ENCODE results near the gene NLRP9. TPM values are rescaled to one million over a fixed set of nuclear protein-coding genes. Genes with fewer than 3 reads are reported as not detected.

The NLRP9 gene
- total RNA-seq, 1 experiment from 2014 or later = not detected

DNA sequence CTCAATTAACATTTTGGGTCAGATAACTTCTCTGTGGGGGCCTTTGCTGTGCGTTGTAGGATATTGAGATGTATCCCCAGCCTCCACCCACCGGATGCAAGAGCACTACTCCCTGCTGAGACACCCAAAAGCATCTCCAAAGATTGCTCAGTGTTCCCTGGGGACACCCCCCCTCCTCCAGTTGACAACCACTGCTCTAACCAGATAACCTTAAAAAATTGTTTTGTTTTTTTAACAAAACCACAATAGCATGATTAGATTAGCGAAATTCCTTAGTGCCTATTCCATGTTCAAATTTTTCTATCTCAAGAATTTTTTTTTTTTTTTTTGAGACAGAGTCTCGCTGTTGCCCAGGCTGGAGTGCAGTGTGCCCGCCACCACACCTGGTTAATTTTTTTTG, 65.8 kb downstream of the NLRP9 start (continued):
- TF ChIP-seq, protein P1, sequence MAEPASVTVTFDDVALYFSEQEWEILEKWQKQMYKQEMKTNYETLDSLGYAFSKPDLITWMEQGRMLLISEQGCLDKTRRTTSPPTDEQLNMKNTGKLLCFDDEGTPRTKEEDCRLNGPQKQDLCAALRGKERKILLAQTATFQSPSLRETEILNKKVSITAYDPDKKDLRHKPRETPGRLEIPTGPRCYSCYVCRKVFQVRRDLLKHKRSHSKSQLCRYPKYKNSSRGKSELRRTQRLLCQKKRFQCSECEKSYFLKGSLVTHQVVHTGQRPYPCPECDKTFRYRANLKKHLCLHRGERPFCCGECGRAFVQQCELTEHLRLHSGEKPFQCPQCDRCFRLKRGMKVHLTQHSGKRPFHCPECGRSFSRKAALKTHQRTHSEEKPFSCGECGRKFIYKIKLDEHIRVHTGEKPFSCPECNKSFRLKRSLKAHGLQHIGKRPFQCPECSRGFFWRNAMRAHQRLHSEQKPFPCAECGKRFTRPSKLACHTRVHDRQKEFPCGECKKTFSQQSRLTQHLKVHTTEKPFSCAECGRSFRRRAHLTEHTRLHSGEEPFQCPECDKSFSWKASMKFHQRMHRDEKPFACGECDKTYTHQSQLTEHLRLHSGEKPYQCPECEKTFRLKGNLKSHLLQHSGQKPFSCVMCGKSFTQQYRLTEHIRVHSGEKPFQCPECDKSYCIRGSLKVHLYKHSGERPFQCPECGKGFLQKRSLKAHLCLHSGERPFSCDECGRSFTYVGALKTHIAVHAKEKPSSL (CRISPR knock-in tag; conservative IDR thresholded peaks at IDR 0.05) = no peak
- no peak for TF ChIP-seq ESRRA (CRISPR knock-in tag; IDR thresholded peaks at IDR 0.05; ENCODE audit: borderline replicate concordance)
- no peak for TF ChIP-seq ETV6 (CRISPR knock-in tag; IDR thresholded peaks at IDR 0.05)
- TF ChIP-seq, protein P2, sequence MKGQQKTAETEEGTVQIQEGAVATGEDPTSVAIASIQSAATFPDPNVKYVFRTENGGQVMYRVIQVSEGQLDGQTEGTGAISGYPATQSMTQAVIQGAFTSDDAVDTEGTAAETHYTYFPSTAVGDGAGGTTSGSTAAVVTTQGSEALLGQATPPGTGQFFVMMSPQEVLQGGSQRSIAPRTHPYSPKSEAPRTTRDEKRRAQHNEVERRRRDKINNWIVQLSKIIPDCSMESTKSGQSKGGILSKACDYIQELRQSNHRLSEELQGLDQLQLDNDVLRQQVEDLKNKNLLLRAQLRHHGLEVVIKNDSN (CRISPR knock-in tag; IDR thresholded peaks at IDR 0.05) = no peak
- TF ChIP-seq, protein P3, sequence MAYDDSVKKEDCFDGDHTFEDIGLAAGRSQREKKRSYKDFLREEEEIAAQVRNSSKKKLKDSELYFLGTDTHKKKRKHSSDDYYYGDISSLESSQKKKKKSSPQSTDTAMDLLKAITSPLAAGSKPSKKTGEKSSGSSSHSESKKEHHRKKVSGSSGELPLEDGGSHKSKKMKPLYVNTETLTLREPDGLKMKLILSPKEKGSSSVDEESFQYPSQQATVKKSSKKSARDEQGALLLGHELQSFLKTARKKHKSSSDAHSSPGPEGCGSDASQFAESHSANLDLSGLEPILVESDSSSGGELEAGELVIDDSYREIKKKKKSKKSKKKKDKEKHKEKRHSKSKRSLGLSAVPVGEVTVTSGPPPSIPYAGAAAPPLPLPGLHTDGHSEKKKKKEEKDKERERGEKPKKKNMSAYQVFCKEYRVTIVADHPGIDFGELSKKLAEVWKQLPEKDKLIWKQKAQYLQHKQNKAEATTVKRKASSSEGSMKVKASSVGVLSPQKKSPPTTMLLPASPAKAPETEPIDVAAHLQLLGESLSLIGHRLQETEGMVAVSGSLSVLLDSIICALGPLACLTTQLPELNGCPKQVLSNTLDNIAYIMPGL (CRISPR knock-in tag; IDR thresholded peaks at IDR 0.05) = no peak

DNA sequence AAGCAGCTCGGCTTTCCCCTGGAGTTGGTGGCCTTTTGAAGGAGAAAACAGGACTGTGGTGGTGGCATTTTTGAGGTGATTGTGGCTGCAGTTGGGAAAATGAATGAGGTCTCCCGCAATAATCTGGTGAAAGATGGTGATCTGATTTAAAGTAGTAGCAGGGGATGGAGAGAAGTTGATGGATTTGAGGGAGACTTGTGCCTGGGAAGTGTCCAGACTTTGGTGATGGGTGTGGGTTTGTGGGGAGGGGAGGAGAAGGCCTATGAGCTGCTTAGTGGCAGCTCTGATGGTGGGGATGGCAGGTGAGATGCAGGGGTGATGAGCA, 67.2 kb downstream of the NLRP9 start:
- no peak for ATAC-seq

More for the DNA sequence above, 67.2 kb downstream of the NLRP9 start:
- H3K4me3 Mint-ChIP-seq = no peak overlapping the region
- CTCF ChIA-PET = interaction anchor here (0.6 to 3.5 kb wide), 27 partner anchors 11 to 1999 kb away, joined by 3 to 57 read pairs (median 4); partner anchors contain the start of genes CCDC106, FIZ1, HSPBP1 and ISOC2
- peaks cover 44% of the 10 kb centered on the region for H3K36me3 Mint-ChIP-seq
- H3K9me3 Mint-ChIP-seq = no peaks in the 10 kb centered on the region
- H3K27me3 Mint-ChIP-seq (ENCODE audit: low read depth) = no peaks in the 10 kb centered on the region
- H3K27ac Mint-ChIP-seq = peak overlapping the region; percentile 73
- POLR2A ChIA-PET = interaction anchor here (0.7 to 1.4 kb wide), 3 partner anchors 24 to 72 kb away, joined by 3 to 6 read pairs (median 4); partner anchors contain the start of genes CCDC106 and FIZ1
- peaks cover 37% of the 10 kb centered on the region for H3K4me1 Mint-ChIP-seq
- TF ChIP-seq SMAD3 (CRISPR knock-in tag; IDR thresholded peaks at IDR 0.05; ENCODE audit: borderline replicate concordance) = no peak
- TF ChIP-seq, protein P3 (CRISPR knock-in tag; IDR thresholded peaks at IDR 0.05) = no peak
- TF ChIP-seq, protein P4, sequence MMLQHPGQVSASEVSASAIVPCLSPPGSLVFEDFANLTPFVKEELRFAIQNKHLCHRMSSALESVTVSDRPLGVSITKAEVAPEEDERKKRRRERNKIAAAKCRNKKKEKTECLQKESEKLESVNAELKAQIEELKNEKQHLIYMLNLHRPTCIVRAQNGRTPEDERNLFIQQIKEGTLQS (CRISPR knock-in tag; conservative IDR thresholded peaks at IDR 0.05) = no peak
- TF ChIP-seq, protein P2 (CRISPR knock-in tag; IDR thresholded peaks at IDR 0.05) = no peak
- TF ChIP-seq HMGA2 (CRISPR knock-in tag; IDR thresholded peaks at IDR 0.05) = no peak
- no peak for TF ChIP-seq ATF1 (CRISPR knock-in tag; IDR thresholded peaks at IDR 0.05)
- TF ChIP-seq, protein P5, sequence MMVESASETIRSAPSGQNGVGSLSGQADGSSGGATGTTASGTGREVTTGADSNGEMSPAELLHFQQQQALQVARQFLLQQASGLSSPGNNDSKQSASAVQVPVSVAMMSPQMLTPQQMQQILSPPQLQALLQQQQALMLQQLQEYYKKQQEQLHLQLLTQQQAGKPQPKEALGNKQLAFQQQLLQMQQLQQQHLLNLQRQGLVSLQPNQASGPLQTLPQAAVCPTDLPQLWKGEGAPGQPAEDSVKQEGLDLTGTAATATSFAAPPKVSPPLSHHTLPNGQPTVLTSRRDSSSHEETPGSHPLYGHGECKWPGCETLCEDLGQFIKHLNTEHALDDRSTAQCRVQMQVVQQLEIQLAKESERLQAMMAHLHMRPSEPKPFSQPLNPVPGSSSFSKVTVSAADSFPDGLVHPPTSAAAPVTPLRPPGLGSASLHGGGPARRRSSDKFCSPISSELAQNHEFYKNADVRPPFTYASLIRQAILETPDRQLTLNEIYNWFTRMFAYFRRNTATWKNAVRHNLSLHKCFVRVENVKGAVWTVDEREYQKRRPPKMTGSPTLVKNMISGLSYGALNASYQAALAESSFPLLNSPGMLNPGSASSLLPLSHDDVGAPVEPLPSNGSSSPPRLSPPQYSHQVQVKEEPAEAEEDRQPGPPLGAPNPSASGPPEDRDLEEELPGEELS (CRISPR knock-in tag; IDR thresholded peaks at IDR 0.05) = no peak
- no peak for DNase-seq (ENCODE audit: low spot score)
